Activated CD8-positive, alpha-beta memory T cell treated with anti-CD3 and anti-CD28 coated beads for 1 hour (primary cell): ENCODE results near the gene MACROD2.

Experiments
- DNase-seq, 2 donors: peaks; one replicate each; pipeline ENCODE4 v3.0.0-alpha.2; 2020; ENCODE audit warnings: low read depth in 1 of 2; ENCODE audit errors: extremely low read depth in 1 of 2

The MACROD2 gene

GRCh38 chr20:14631011-14631410 lies 635.7 kb downstream of the MACROD2 start:
- no peak for DNase-seq

GRCh38 chr20:14632906-14633305 lies 637.6 kb downstream of the MACROD2 start:
- DNase-seq: no peak

GRCh38 chr20:14633507-14633906 lies 638.2 kb downstream of the MACROD2 start:
- no peak for DNase-seq

GRCh38 chr20:14634665-14635064 lies 639.3 kb downstream of the MACROD2 start:
- no peak for DNase-seq

- DNase-seq: no peak
Measured at GRCh38 chr20:14637441-14637840, 642.1 kb downstream of the MACROD2 start.

- no peak for DNase-seq
Measured at GRCh38 chr20:14643146-14643545, 647.8 kb downstream of the MACROD2 start.

- no peak for DNase-seq
Measured at GRCh38 chr20:14643556-14643955, 648.2 kb downstream of the MACROD2 start.

- no peak for DNase-seq
Measured at GRCh38 chr20:14644306-14645097, 649.2 kb downstream of the MACROD2 start.

GRCh38 chr20:14647016-14647415 lies 651.7 kb downstream of the MACROD2 start:
- no peak for DNase-seq

- DNase-seq: no peak
Measured at GRCh38 chr20:14649662-14650061, 654.3 kb downstream of the MACROD2 start.

GRCh38 chr20:14657266-14658005 lies 662.1 kb downstream of the MACROD2 start:
- no peak for DNase-seq

GRCh38 chr20:14664101-14664500 lies 668.8 kb downstream of the MACROD2 start:
- DNase-seq: no peak

- DNase-seq: no peak
Measured at GRCh38 chr20:14666696-14667095, 671.4 kb downstream of the MACROD2 start.

- no peak for DNase-seq
Measured at GRCh38 chr20:14667226-14667625, 671.9 kb downstream of the MACROD2 start.

GRCh38 chr20:14672066-14672465 lies 676.8 kb downstream of the MACROD2 start:
- no peak for DNase-seq

GRCh38 chr20:14673164-14673563 lies 677.8 kb downstream of the MACROD2 start:
- no peak for DNase-seq

- DNase-seq: no peak
Measured at GRCh38 chr20:14677455-14677854, 682.1 kb downstream of the MACROD2 start.

- no peak for DNase-seq
Measured at GRCh38 chr20:14685183-14685582, 689.9 kb downstream of the MACROD2 start.

GRCh38 chr20:14687313-14687712 lies 692.0 kb downstream of the MACROD2 start:
- no peak for DNase-seq

GRCh38 chr20:14688005-14688404 lies 692.7 kb downstream of the MACROD2 start:
- no peak for DNase-seq

GRCh38 chr20:14691994-14692393 lies 696.7 kb downstream of the MACROD2 start:
- DNase-seq: no peak

- DNase-seq: no peak
Measured at GRCh38 chr20:14696478-14696877, 701.2 kb downstream of the MACROD2 start.
